ELF-1 (cell line): ENCODE data around the gene CDH23.

ENCODE experiments used
- DNase-seq: peaks from one replicate; pipeline ENCODE4 v3.0.0-alpha.2; 2016; ENCODE audit warnings: low read depth, low spot score

Gene CDH23

DNA sequence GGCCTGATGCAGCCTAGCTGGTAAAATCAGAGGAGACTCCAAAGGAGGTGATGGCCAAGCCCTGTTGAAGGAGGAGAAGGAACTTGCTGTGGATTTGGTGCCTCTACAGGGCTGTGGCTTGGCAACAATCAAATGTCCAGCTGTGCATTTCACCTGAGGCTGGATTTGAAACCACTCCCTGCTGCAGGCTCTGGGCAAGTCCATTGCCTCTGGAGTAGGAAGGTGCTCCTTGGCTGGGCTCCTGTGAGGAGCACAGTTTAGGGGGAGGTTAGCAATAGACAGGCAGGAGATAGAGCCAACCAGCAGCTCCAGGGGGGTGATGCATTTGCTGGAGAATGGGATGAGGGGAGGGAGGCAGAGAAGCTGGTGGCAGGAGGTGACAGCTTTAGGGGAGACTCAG, 26.5 kb downstream of the CDH23 start:
- no peak for DNase-seq

DNA sequence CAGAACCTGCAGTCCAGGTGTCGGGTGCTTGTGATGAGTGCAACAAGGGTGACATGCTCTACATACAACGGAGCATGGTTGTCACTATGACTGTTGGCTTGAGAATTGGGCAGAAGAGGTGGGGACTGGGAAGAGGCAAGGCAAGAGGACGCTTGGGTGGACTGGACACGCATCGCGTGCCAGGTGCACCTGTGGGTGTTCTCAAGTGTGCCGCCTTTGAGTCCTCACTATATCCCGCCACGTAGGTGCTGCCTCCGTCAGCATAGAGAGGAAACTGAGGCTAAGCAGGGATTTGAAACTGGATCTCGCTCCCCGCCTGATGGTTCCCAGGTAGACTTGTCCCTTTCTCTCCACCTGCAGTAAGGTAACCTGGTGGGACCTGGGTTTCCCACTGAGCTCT, 27.2 kb downstream of the CDH23 start:
- DNase-seq: no peak

DNA sequence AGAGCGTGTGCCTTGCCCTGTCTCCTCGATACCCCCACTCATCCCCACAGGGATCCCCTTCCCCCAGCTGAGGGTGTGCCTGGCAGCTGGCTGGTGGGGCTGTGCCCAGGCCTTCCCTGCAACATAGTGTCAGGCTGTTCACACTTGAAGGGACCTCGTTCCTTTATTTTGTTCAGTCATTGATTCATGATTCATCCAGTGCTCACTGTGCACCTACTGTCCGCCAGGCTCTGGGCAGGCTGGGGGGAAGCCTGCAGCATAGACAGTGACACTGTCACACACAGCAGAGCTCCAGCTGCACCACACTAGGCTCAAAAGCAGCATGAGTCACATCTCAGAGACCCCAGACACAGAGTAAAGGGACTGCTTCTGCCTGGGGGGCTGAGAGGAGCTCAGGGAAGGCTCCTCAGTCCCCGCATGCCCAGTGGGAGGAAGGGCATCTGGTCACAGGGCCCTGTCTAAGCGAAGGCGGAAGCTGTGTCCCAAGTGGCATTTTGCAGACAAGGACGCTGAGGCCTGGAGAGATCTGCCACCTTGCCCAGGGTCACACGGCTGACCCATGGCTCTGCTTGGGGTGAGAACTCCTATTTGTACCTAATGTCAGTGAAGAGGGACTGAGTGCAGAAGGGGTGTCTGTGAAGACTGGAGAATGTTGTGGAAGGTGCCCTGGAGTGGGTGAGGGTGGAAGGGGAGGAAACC, 27.9 kb downstream of the CDH23 start:
- no peak for DNase-seq

DNA sequence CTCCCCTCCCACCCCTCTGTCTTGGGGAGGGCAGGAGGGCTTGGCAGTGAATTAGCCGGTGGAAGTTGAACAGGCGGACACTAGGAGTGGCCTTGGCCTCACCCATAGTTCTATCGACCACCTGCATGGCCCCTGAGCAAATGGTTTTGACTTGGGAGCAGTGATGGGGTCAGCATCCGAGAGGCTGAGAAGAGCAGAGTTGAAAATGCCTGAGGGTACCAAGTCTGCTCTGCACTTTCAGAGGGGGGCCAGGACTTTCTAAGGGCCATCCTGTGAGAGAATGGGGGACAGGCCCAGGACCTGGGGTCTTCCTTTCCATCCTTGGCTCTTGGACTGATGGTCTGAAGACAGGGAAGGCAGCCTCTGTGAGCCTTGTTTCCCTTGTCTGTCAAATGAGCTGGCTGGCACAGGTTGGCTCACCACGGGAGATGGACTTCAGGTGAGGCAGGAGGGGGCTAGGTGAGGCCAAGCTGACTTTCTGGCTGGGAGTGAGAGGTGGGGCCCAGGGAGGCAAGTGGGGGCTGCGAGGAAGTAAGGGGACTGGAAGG, 29.4 kb downstream of the CDH23 start:
- DNase-seq: no peak

DNA sequence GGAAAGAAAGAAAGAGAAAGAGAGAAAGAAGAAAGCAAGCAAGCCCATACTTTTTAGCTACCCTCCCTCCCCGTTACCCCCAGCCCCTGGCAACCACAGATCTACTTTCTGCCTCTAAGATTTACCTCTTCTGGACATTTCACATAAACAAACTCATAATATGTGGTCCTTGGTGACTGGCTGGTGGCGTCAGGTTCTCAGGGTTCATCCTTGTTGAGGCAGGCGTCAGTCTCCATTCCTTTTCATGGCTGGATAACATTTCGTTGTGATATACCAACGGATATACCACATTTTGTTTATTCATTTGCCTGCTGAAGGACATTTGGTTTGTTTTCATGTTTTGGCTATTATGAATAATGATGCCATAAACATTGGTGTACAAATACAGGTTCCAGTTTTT, 30.5 kb downstream of the CDH23 start:
- no peak for DNase-seq

DNA sequence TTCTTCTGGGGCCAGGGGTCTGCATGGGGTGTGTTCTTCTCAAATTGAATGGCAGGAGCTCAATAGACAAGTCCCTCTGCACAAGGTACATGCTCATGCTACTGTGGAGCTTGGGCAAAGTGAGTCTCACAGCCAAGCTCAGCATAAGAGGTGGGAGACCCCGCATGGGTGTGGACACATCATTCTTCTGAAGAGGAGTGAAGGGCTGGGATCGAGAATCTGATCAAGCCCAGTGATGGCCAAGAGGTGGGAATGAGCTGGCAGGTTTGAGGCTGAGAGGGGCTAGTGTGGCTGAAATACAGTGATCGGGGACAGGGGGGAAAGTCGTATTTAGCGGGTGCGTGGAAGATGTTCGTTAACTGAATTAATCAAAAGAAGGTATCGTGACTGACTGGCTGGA, 32.6 kb downstream of the CDH23 start:
- no peak for DNase-seq

DNA sequence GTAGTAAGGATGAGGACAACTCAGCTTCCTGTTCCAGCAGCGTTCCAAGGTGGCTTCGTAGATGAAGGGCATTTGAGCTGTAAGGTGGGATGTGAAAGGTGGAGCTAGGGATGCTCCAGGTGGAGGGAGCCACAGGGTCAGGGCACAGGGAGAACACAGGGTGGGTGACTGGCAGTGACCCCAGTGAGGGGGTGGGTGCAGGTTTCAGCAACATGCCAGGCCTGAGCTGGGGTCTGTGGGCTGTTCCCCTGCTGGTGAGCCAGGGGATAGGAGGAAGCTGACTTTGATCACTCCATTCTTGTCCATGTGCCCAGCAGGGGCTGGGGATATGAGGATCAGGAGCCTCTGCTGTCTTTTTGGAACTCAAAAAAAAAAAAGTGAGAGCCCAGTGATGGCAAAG, 33.2 kb downstream of the CDH23 start:
- no peak for DNase-seq

DNA sequence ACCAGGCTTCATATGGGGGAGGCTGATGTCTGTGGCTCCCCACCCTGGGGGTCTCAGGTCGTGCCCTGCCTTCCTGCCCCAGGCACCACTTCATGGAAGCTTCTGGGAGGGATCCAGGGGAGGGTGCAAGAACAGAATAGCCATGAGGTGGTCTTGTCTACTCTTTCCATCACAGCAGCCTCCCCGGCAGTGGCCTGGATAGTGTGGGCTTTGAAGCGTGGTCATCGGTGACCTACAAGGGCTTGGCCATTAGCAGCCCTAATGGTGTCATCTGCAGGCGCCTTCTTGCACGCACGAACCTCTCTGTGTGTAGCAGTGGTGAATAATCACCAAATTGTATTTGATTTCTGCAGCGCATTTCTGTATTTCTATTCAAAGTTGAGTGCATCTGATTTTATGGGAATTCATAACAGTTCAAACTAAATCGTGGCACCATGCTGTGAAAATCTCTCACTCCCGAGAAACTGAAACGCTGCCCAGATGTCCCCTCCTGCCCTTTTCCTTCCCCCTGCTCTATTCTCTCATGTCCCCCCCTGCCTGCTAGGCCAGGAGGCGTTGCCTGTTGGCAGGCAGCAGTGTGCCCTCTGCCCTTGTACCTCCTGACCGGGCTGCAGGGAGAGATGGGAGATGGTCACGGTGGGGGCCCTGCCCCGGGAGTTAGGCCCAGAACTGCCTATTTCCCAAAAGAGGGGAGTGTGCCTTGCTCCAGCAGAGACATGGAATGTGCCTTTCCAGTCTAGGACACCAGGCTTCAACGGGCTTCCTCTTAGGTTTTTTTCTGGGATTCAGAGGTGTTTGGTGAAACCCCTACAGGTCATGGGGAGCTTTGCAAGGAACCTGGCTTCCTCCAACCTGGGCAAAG, 34.8 kb downstream of the CDH23 start:
- no peak for DNase-seq

DNA sequence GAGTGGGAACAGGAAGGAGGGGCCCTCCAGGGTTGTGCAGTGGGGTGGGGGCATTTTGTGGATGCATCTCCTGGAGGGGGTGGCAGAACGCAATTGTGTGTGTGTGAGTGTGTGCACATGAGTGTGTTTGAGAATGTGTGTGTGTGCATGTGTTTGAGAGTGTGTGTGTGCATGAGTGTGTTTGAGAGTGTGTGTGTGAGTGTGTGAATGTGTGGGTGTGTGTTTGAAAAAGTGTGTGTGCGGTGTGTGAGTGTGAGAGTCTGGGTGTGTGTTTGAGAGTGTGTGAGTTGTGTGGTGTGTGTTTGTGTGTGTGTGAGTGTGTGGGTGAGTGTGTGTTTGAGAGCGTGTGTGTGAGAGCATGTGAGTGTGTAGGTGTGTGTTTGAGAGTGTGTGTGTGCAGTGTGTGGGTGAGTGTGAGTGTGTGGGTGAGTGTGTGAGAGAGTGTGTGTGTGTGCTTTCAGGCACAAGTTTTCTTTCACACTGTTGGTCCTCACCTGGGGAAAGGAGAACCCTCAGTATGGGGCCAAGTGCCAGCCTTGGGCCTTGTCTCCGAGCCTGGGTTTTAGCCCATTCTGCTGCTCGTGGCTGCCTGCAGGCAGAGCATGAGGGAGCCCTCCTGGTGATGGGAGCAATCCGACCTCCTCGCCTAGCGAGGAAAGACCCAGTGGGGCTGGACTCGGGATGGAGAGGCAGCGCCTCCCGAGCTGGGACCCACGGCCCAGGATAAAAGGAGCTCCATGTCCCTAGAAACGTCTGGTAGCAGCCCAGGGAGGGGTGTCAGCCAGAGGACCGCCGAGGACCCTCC, 35.6 kb downstream of the CDH23 start:
- no peak for DNase-seq

DNA sequence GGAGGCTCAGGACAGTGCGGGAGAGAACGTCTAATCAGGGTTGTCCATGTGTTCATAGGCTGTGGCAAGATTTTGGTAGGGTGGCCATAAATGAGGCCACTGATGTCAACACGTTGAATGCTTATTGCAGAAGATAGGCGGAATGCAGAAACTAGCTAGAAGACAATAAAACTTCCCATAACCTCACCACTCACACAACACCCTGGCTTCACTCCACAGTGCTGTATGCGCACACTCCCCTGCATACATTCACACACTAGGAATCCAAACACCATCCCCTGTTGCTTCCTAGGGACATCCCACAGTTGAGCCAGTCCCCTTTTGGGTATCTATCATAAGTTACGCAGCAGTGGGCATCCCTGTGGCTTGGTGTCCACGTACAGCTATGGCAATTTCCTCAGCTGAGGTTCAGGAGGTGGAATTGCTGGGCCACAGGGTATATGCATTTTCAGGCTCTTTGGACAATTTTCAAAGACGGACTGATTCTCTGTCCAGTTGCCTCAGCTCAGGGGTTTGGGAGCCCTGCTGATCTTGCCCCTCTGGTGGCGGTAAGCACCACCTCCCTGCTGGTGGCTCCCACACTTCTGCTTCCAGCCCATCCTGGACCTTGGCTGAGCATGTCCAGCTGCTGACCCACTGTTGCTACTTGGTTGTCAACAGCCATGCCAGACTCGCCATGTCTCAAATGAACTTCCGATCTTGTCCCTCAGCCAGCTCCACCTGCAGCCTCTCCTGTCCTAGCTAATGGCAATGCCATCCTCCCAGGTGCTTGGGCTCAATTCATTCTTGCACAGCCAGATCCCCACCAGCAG, 36.4 kb downstream of the CDH23 start:
- no peak for DNase-seq

DNA sequence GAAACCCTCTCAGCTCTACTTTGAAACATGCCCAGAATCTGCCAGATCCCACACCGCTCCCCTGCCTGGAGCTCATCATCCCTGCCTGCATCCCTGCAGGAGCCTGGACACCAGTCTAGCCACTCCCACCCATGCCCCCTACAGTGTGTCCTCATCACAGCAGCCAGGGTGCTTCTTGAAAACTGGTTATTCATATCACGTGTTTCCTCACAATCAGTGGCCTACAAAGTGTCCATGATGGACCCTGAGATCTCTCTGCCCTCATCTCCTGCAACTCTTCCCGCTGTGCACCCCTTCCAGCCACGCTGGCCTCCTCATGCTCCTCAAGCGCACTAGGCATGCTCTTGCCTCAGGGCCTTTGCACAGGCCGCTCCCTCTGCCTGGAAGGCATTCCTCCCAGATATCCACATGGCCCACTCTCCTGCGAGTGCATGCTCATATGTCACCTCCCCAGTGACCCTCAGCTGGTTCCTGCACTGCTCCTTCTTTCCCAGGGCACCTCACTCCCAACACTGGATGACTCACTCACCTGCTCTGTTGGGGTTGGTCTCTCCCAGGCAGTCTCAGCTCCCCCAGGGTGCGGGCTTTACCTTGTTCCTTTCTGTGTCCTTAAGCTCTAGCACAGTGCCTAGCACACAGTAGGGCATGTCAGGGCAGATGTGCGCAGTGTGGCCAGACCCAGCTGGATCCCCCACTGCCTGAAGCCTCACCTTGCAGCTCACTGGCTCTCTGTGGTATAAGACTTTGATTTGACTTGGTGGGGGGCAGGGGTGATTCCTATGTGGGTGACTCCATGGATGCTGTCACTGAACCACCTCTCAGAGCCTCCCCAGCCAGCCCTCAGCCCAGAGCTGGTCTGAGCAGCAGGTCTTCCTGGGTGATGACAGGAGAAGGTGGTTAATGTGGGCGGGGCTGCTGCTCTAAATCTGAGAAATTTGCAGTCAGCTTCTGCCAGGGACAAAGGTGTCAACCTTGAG, 37.3 kb downstream of the CDH23 start:
- DNase-seq: no peak

DNA sequence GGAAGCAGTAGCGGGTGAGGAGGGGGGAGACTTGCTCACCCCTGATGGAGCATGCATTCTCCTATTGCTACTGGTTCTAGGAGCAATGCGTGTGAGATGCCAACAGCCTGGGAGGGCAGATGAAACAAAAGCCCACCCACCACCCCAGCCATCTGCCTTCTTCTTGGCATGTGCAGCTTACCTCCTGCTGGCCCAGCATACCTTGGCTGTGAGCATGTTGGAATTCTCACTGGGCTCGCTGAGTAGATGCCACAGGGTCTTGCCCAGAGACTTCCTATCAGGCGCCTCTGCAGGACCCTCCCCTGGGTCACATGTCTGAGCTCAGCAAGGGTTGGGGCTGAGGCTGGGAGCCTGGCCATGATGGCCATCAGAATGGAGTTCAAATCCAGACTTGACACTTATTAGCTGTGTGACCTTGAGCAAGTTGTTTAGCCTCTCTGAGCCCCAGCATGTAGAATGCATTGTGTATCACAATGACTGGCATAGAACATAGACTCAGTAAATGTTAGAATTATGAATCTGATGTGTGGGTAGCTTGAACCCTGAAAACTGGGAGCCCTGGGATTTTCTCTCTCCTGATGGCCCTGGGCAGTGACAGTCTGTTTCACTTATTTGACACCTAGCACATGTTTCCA, 38.2 kb downstream of the CDH23 start:
- no peak for DNase-seq

DNA sequence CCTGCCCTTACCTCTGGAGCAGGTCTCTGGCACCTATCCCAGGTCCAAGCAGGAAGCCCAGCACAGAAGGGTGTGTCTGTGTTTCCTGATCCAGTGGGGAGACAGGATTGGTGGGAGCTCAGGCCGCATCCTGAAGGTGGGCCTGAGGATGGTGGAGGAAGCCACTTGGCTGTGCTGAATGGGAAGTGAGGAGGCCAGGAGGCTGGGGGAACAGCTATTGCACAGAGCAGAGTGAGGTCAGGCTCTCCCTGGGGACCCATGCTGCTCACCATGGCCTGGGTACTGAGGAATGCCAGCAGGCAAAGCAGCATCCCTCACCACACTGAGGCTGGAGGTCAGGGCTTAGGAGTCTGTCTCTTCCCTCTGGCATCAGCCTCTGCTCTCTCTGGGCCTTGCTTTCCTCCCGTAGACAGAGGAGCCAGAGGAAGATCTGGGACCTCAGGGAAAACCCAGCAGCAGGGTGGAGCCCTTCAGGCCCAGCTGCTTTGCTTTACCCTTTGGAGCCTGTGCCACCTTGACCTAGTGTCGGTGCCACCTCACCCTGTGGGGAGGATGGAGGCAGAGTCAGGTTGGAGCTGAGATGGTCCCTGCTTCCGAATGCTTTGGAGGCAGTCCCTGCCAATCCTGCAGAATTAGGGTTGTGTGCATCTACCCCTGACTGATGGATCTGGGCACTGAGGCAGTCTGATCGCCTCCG, 39.0 kb downstream of the CDH23 start:
- DNase-seq: no peak

DNA sequence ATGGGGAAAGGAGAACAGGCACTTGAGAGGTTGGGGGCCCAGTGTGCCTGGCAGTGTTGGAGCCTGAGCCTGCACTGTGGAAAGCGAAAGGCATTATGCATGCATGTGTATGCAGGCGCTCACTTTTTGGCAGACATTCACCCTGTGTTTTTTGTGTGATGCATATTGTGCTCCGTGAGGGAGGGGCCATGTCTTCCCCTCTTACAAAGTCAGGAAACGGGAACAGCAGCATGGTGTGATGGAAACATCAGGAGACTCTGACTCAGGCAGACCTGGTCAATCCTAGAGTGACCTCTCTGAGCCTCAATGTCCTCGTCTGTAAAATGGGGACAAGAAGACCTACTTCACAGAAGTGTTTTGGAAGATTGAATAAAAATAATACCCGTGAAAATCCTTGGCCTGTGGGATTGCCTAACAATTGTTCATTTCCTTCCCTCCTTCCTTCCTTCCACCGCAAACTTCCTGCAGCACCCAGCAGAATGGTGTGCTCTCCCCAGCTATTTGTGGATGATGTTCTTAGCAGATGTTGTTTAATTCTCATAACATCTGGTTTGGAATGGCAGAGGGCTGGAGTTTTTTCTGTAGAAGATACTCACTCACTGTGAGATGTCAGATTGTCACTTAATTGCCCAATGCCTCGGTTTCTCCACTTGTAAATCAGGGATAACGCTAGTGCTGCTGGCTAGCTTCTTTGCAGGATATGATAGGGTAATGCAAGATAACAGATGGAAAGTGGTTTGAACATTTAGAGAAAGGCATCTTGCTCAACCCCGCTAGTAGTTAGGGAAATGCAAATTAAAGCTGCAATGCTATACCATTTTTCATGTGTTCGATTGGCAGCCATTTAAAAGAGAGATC, 39.8 kb downstream of the CDH23 start:
- DNase-seq: no peak

DNA sequence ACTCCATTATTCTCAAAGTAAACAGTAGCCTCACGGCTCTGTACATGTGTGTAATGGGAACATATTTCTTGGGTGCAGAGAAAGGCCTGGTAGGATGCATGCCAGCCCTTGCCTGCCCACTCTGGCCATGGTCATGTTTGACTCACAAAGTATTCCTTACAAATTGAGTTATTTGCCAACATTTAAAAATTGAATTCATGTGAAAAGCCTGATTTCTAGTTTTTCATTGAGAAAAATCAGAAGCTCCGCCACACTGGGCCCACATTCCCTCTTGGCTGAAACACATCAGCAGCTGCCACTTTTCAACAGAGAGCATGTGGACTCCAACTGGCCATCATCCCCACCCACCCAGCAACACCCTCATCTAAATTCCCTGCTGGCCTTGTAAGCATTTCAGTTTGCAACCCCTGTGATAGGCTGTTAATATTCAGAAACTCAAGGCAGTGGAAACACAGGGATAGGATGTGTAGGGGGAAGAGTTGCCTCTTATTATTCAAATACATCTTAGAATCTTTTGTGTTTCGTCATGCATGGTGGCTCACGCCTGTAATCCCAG, 40.9 kb downstream of the CDH23 start:
- no peak for DNase-seq

DNA sequence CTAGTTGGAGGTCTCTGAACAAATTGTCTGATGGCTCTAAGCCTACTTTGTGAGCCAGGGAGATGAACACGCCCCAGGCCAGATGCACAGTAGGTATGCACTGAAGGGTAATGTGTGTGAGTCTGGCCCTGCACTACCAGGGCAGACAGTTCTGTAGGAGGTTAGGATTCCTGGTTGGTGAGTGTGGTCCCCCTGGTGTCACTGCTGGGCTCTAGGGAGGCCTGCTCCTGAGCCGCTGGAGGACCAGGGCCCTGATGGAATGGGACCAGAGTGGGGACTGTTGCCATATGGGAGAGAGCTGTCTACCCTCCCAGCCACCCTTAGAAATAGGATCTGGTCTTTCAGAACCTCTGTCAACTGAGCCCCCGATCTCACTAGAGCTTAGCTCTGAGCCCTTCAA, 42.0 kb downstream of the CDH23 start:
- DNase-seq: no peak

DNA sequence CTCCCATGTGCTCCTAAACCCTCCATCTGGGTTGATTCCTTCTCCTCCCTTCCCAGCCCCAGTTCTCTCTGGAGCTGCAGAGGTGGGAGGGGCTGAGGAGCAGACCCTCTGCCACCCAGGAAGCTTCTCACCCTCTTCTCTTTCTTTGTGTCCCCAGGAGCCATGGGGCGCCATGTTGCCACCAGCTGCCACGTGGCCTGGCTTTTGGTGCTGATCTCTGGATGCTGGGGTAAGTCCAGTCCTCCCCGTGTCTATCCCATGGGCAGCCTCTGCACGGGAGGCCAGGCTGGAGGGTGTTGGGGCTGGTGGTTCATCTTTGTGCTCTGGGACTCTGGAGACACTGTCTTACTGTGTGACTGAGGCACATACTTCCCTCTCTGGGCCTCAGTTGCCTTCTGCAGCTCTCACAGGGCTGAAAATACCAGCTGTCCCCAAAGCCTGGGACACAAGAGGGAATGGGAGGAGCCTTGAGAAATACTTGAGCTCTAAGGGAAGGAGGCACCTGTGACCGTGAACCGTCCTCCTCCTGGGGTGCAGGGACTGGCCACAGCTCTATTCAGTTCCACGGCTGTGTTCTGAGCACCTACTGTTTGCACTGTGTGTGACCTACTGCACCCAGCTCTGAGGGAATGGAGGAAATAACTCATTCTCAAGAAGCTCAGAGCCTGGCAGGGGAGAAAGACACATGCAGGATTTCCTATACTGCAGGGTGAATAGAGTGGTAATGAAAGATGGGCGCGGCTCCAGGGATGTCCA, 43.1 kb downstream of the CDH23 start:
- no peak for DNase-seq
